Measurements from ENCODE around the gene ID4. TPM values are rescaled to one million over a fixed set of nuclear protein-coding genes. Genes with fewer than 3 reads are reported as not detected.

The ID4 gene
- total and polyA plus RNA-seq, 8 donors, result 27.5 to 55.7 (median 41.9) TPM

DNA sequence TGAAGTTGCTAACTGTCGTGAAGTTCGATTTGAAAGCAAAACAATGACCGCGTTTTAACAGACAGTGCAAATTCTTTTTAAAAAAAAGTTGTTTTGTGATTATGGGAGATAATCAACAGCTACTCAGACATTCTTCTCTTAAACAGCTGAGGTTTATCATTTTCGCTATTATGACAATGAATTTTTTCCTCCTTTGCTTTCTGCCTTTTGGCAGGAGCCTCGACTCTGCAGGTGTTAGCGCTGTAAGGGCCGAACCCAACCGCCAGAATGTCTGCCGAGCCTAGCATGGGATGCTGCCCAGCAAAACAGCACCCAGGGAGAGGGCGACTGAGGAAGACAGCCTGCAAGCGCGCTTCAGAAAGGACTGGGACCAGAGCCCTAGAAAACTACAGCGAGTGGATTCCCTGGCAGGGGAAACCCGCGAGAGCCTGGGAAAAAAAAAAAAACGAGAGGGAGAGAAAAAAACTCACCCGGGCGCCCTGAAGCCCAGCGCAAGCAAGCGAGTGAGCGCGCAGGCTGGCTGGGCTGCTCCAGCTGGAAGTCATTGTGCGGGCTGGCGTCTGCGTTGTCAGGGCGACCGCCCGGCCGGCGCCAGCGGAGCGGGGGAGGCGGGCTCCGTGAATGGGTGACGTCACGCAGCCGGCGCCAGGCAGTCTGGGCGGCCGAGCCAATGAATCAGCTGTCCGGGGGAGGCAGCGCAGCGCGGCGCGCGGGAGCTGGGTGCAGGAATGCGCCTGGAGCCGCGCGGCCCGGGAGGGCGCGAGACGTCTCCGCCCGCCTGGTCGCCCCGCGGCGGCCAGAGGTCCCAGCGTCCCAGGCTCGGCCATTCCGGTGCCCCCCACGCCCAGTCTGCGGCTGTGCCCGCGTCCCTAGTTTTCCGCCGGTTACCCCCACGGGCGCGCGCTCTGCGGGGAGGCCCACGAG lies 32.7 kb upstream of the ID4 start:
- Histone ChIP-seq H3K9me3 (no peaks in the 10 kb centered on the region), H3K4me1 (peaks cover 0 to 5% of the 10 kb centered on the region in 2 donors), H3K27ac (peak overlapping the region; percentile 88 to 97), H3K27me3 (peaks cover 0 to 21% of the 10 kb centered on the region in 2 donors), H3K36me3 (no peaks in the 10 kb centered on the region), H3K4me3 (peak overlapping the region; percentile 33 to 35)
- TF ChIP-seq CTCF (IDR thresholded peaks at IDR 0.05), result no peak
- ATAC-seq (peak; percentile 97), DNase-seq (peak; percentile 94 to 99 (median 96))
- intact Hi-C loops (cut with DNase I), result no loop called here

- H3K27ac ChIP-seq, result peak overlapping the region; percentile 88 to 97
- no peaks in the 10 kb centered on the region for H3K36me3 ChIP-seq
- no peaks in the 10 kb centered on the region for H3K9me3 ChIP-seq
- peaks cover 0 to 21% of the 10 kb centered on the region in 2 donors for H3K27me3 ChIP-seq
- peaks cover 0 to 5% of the 10 kb centered on the region in 2 donors for H3K4me1 ChIP-seq
- intact Hi-C loops (cut with DNase I), result no loop called here
- DNase-seq (no peak), ATAC-seq (peak; percentile 3)
- H3K4me3 ChIP-seq, result peak overlapping the region; percentile 33 to 35
- no peak for TF ChIP-seq CTCF (IDR thresholded peaks at IDR 0.05)
Measured at GRCh38 chr6:19805129-19805481, 32.1 kb upstream of the ID4 start.

DNA sequence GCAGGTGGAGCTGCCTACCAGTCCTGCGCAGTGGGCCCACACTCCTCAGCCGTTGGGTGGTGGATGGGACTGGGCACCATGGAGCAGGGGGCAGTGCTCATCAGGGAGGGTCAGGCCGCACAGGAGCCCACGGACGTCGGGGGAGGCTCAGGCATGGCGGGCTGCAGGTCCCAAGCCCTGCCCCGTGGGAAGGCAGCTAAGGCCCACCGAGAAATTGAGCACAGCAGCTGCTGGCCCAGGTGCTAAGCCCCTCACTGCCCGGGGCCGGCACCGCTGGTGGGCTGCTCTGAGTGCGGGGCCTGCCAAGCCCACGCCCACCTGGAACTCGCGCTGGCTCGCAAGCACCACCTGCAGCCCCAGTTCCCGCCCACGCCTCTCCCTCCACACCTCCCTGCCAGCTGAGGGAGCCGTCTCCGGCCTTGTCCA lies 30.2 kb upstream of the ID4 start:
- ATAC-seq (no peak), DNase-seq (peak in 1 of 4 donors; percentile 67)
- intact Hi-C loops (cut with DNase I), result no loop called here
- Histone ChIP-seq H3K36me3 (no peaks in the 10 kb centered on the region), H3K27ac (no peak overlapping the region), H3K4me3 (no peak overlapping the region), H3K4me1 (peaks cover 0 to 5% of the 10 kb centered on the region in 2 donors), H3K9me3 (no peaks in the 10 kb centered on the region), H3K27me3 (peaks cover 0 to 21% of the 10 kb centered on the region in 2 donors)
- no peak for TF ChIP-seq CTCF (IDR thresholded peaks at IDR 0.05)

DNA sequence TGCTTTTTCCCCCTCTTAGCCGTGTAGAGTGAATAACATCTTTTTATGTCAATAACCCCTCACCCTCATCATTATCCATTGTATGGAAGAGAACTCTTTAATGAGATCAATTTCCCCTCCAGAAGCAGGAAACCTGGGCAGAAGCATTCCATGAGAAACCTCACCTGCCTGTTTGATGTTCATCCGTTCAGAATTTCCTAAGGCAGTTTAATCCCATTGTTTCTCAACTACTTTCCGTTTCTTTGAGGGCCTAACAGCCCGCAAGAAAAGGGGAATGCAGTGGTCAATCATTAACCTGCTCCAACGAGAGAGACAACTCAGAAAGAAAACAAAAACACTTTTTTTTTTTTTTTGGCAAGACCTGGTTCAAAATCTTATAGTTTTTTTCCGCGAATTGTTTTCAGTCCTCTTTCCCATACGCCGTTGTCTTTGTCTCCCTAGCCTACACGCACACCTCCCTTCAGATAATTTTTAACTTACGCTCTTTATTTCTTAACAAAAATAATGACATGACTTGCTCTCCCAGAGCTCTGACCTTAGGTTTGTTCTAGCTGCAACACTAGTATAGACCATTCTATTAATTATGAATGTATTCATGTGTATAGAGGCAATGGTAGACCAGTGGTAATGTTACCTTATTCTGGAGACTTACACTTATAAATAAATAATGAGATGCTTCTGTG lies 25.6 kb upstream of the ID4 start:
- ATAC-seq (no peak), DNase-seq (no peak)
- H3K27me3 ChIP-seq, result no peaks in the 10 kb centered on the region
- TF ChIP-seq CTCF (IDR thresholded peaks at IDR 0.05), result no peak
- no peak overlapping the region for H3K27ac ChIP-seq
- H3K4me1 ChIP-seq, result no peaks in the 10 kb centered on the region
- no peaks in the 10 kb centered on the region for H3K9me3 ChIP-seq
- intact Hi-C loops (cut with DNase I), result no loop called here
- no peaks in the 10 kb centered on the region for H3K36me3 ChIP-seq
- H3K4me3 ChIP-seq, result no peak overlapping the region

DNA sequence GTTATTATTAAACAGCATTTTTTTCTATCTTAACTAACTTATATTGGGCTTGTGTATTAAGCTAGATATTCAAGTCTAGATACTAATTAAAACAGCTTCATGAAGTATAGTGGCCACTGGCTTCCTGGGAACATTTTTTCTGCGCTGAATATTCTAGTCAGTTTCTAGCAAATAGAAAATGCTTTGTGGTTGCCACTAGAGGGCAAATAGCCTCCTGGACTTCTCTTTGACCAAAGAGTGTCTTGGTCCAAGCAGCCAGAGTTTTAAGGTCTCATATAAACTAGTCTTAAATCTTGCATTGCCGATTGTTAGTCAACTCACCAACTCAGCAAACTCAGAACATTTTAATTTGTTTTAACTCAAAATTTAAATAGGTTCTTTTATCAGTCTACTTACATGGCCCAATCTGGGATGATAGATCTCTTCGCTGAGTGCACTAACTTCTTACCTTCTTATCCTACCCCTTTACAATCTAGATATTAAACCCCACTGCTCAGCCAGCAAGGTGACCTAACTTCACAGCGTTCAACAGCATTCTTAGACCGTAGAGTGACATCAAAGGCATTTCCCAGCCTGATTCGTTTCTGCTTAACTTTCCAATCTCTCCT lies 24.6 kb upstream of the ID4 start:
- DNase-seq, result peak in 1 of 4 donors; percentile 38
- peak; percentile 40 to 50 for TF ChIP-seq CTCF (IDR thresholded peaks at IDR 0.05)
- ATAC-seq, result peak; percentile 79
- intact Hi-C loops (cut with DNase I), result no loop called here
- H3K27me3 ChIP-seq, result no peaks in the 10 kb centered on the region
- H3K36me3 ChIP-seq, result no peaks in the 10 kb centered on the region
- no peak overlapping the region for H3K4me3 ChIP-seq
- no peak overlapping the region for H3K27ac ChIP-seq
- H3K4me1 ChIP-seq, result no peaks in the 10 kb centered on the region
- no peaks in the 10 kb centered on the region for H3K9me3 ChIP-seq
